IPS-18c (cell line): ENCODE data around the gene ADGRL2.
"Not testable (repeated sequence)": the region's sequence is repeated elsewhere in the genome, so short reads cannot be mapped to it uniquely, and the experiment has no call there.

Experiments
- H3K4me3 ChIP-seq: 2 replicates; pipeline ENCODE4 v1.7.0; 2013; ENCODE audit warnings: low read depth, mild to moderate bottlenecking, low read length, moderate library complexity; ENCODE audit not compliant: insufficient read depth
- H3K9me3 ChIP-seq: one replicate; pipeline ENCODE4 v1.6.1; 2013; ENCODE audit warnings: mild to moderate bottlenecking, low read length, moderate library complexity; ENCODE audit not compliant: control insufficient read depth, insufficient read depth

Gene ADGRL2

DNA sequence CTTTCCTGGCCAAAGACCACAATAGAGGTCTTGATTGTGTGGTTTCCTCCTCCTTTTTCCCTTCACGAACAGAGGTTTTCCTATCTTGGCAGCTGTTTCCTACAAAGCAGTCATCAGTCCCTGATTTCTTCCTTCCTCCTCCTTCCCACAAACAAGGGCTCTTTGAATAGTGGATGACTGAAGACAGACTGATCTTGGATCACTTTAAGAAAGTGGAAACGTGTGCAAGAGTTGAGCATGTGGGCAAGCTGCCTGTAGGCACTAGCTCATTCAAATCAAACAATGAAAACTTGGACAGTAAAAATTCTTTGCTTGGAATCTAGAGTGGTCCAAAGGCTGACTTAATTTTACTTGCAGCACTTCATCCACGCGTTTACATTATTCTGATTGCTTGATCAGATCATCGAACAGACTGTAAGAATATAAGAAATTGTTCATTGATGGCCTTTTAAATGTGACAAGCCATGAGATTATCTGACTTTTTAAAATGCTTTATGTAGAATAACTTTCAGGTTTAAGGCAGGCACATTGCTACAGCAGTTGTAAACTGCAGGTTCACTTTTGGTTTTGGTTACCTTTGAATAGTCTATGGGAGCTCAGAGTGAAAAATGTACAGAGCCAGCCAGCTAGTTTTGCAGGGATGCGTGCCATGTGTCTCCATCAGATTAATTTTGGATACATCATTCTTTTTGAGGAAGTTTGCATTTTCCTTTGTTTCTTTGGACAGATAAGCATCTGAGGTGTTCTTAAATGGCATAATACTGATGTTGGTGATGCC is 34.4 kb downstream of the ADGRL2 start:
- Histone ChIP-seq H3K9me3 (no peaks in the 10 kb centered on the region), H3K4me3 (no peak overlapping the region)

DNA sequence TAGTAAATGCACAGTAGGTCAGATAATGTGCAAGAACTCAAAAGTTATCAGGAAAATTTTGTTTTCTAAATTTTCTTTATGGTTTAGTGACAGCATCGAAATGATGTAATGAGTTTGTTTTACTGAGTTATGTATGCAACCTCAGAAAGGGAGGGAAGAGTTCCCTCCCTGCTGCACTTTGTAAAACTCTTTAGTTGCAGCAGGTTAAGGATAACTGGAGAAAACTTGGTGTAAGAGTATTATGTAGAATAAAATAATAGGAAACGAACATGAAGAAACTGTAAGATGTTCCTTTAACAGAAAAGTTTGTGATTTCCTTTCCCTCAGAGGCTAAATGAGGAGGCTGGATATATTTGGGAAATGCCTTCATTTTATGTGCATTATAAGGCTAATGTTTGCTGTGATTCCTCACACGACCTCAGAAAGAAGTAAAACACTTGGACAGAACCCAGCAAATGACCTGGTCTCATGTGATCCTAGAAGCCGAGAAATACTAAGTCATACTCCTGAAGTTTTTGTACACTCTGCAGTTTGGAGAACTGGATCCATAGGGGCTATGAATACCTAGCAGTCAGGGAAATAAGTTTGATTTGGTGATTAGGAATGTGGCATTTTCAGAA is 35.4 kb downstream of the ADGRL2 start:
- H3K9me3 ChIP-seq: no peaks in the 10 kb centered on the region
- no peak overlapping the region for H3K4me3 ChIP-seq

DNA sequence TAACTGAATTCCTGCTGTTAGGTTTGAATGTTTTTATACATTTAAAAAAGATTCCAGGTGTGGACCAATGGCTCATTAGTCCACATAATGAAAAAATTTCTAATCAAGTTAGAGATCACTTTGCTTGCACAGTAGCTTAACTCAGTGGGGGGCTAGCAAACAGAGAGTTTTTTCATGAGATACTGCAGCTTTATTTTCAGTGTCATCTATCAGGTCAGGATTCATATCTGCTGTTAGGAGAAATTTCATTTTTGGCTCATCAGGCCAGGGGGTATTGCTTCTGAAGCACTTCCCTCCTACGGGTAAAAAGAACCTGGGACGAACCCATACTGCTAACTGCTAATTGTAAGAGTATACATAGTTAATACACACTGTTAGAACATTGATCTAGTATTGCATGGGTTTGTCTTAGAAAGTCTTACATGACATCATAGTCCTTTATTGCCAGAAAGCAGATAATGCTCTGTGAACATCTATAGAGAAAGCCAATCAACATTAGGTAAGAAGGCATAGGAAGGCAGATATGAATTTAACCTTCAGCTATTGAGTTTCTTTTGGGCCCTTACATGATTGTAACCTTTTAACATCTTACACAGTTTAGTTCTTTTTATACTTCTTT is 38.0 kb downstream of the ADGRL2 start:
- no peaks in the 10 kb centered on the region for H3K9me3 ChIP-seq
- H3K4me3 ChIP-seq: no peak overlapping the region

DNA sequence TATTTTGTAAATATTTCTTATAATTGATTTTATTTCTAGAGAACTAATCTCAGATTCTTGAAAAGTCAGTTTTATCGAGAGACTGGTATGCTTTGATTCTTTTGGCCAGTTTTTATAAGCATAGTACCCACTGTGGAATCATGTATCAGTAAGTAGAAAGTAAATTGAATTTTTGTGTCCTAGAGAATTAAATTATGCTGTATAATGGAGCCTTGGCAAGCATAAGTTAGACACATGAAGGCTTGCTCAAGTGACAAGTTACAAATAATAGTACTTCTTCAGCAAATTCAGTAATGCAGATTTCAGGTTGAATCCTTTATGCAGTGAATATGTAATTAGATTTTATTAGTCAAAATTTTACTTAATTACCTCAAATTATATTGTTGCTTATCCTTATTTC is 40.1 kb downstream of the ADGRL2 start:
- Histone ChIP-seq H3K4me3 (no peak overlapping the region), H3K9me3 (no peaks in the 10 kb centered on the region)

DNA sequence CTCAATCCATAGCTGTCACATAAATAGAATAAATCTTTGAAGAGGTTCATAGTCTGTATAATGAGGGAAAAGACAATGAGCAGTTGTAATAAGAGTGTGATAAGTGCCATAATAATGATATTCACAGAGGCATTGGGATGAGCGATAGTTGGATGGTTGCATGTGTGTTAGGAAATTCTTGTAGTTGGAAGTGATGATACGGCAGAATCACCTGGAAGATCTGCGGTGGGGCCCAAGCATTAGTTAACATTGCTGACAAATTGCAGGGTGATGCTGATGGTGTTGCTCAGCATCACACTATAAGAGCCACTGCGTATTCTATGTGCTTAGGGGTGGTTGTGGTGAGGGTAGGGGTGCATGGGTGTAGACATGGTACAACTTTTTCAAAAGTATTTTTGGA is 41.1 kb downstream of the ADGRL2 start:
- H3K9me3 ChIP-seq: no peaks in the 10 kb centered on the region
- H3K4me3 ChIP-seq: no peak overlapping the region

DNA sequence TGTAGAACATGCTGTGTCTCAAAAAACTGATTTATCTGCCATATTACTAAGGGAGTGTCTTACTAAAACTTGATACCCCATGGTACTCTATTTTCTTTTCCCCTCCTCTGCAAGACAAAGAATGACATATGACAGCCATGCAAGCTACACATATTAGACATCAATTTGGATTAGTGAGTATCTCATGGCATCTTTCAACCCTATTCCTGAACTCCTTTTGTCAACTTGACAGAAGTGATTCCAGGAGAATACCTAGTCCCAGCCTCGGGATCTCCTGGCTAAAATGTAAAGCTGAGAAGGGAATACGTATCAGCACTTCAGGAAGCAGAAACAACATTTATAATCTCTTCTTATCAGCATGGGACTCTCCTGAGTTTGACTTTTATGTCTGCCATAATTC is 43.7 kb downstream of the ADGRL2 start:
- Histone ChIP-seq H3K4me3 (no peak overlapping the region), H3K9me3 (no peaks in the 10 kb centered on the region)

DNA sequence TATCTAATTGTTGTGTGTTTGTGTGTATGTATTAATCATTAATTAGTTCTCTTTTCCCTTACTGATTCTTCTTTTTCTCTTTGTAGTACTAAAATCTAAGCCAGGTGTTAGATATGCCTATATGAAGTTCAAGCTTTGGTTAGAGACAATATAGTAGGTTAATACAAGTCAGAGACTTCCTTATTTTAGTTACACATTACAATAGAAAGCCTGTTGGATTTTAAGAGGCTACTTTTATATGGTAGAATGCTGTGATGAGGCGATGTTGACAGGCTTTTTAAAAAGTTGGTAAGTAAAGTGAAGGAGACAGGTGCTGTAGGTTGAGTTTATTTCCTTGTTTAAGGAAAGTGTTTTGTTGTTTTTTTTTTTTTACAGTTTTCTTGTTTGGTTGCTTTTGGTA is 45.9 kb downstream of the ADGRL2 start:
- Histone ChIP-seq H3K9me3 (no peaks in the 10 kb centered on the region), H3K4me3 (no peak overlapping the region)

DNA sequence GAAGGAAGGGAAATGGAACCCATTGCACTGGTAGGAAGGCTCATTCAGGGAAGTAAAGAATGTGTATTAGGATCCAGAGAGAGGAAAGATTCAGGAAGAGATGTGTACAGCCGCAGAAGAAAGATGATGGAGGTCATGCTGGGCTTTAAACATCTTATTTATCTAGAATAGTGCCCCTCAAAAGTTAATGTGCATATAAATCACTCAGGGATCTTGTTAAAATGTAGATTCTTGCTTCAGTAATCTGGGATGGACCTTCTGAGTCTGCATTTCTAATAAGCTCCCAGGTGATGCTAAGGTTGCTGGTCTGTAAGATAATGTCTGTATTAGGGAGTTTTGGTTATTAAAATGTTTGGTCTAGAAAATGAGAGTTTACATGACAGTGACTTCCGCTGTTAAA is 46.3 kb downstream of the ADGRL2 start:
- Histone ChIP-seq H3K4me3 (no peak overlapping the region), H3K9me3 (no peaks in the 10 kb centered on the region)

DNA sequence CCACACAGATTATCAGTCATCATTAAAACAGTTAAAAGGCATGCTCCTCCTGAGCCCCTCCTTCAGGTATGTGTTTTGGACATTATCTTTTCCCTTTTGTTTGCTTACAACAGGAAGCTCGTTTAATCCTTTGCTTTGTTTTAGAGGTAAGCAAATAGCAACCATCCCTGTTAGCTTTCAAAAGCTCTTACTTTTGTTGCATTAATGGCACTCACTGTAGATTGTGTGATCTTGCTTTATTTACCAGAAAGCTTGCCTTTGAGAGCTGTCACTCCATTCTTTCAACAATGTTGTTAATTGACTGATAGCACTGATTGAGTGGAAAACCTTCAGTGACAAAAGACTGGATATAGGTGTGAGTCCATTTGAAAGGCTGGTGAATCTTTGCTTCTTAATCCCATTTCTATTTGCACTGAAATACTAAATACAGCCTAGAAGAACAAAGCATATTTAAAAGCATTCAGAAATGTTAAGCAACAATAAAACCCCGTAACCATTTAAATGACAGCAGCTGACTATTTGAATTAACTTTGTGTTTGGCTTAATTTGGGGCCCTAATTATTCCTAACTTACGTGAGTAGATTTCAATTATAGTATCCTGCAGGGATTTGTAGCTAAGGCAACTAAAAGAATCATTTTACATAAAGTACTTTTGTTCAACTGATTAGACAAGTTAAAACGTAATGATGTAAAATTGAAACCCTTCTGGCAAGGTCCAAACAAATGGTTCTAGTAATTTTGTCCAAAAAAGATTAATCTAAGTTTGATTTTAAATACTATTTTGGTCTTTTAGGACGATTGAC is 48.3 kb downstream of the ADGRL2 start:
- H3K9me3 ChIP-seq: no peaks in the 10 kb centered on the region
- H3K4me3 ChIP-seq: no peak overlapping the region

DNA sequence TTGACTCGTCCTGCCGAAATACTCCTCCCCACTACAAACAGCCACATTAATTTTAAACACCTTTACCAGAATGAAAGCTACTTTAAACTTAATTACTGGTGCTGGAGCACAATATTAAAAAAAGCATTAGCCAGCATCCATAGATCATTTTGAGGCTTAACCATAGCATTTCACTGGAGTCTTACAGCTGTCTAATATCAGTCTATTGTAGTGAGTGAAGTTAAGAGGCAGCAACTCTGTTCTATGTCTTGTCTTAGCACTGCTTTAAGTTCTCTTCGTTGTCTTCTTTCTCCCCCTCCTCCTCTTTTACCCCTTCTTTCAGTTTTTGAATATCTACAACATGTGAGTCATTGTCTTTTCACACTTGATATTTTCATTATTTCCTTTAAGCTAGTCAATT is 49.3 kb downstream of the ADGRL2 start:
- no peak overlapping the region for H3K4me3 ChIP-seq
- no peaks in the 10 kb centered on the region for H3K9me3 ChIP-seq

DNA sequence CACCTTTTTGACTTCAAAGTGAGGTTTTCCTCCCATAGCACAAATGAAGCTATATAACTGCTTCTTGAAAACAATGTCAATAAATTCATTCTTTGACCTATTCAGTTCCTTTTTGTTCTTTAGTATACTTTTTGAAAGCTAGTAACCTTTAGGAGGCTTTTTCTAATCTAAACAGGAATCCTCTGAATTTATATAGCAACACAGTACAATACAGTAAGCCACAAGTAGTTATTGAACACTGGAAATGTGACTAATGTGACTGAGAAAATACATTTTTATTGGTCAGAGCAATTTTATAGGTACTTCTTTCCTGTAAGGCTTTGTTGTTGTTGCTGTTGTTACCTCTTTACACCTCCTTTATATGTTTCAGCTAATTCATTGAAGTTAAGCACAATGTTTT is 49.8 kb downstream of the ADGRL2 start:
- H3K4me3 ChIP-seq: no peak overlapping the region
- no peaks in the 10 kb centered on the region for H3K9me3 ChIP-seq

DNA sequence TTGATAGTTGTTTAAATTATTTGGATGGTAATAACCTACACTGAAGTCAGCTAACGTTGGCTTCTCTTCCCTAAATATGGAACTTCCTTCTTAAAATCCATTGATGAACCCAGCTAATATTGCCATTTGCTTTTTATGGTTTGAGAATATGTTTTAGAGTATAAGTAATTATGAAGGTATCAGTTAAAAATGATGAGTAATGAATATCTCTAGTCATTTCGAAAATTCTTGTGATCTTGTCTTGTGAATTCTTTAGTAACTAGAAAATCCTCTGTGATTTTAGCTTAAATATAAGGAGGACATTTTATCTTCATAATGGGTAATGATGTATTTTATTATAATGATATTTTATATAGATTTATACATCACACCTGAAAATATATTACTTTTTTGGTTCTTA is 50.5 kb downstream of the ADGRL2 start:
- H3K9me3 ChIP-seq: no peaks in the 10 kb centered on the region

DNA sequence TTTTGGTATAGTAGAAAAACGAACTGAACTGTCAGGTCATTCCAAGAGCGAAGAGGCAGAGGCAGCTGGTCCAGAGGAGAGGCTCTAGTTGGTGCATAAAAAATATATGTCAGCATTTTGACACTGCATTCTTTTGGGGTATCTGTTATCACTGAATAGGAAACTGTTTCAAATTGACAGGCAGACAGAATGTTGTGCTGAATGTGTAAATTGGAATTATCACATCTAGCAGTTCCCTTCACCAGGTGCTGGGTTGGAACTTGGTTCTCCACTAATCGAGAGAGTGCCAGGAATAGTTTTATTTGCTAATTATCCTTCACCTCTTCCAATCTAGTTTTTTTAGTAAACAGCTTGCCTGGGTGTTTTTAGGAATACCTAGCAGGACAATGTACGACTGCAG is 52.2 kb downstream of the ADGRL2 start:
- no peaks in the 10 kb centered on the region for H3K9me3 ChIP-seq
- no peak overlapping the region for H3K4me3 ChIP-seq

More for the DNA sequence above, 50.5 kb downstream of the ADGRL2 start:
- no peak overlapping the region for H3K4me3 ChIP-seq

DNA sequence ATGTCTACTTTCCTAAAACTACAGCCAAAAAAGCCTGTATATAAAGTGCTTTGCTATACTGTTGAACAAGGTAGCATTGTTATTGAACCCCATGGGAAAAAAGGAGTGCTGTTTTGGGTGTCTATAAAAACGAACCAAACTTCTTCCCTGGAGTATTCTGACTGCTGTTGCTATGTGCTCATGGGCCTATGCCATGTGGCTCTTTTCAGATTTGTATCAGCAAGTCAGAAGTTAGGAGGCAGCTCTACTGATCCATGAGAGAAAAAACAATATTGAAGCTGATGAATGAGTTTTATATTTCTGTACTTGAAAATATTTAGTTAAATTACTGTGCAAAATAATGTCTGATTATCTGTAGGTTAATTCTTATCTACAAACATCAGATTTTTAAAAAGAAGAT is 66.5 kb downstream of the ADGRL2 start:
- Histone ChIP-seq H3K9me3 (no peaks in the 10 kb centered on the region), H3K4me3 (no peak overlapping the region)

DNA sequence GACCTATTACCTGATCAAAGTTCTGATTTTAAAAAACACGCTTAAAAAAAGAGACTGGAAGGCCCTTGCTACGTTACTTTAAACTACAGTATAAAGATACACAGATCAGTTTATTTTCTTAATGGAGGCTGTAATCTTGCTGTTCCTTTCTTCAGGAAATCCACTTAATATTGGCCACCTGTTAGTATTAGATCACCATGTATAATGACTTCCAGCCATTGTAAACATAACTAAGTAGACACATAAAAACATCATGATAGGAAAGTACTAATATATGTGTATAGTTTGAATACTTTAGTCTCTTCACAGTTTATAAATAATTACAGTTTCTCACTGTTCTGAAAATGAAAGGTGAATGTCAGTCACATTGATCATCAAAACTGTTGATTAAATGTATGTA is 68.6 kb downstream of the ADGRL2 start:
- no peaks in the 10 kb centered on the region for H3K9me3 ChIP-seq
- no peak overlapping the region for H3K4me3 ChIP-seq

DNA sequence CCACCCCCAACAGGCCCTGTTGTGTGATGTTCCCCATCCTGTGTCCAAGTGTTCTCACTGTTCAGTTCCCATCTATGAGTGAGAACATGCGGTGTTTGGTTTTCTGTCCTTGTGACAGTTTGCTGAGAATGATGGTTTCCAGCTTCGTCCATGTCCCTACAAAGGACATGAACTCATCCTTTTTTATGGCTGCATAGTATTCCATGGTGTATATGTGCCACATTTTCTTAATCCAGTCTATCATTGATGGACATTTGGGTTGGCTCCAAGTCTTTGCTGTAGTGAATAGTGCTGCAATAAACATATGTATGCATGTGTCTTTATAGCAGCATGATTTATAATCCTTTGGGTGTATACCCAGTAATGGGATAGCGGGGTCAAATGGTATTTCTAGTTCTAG is 70.4 kb downstream of the ADGRL2 start:
- H3K4me3 ChIP-seq, H3K9me3 ChIP-seq: not testable (repeated sequence)

DNA sequence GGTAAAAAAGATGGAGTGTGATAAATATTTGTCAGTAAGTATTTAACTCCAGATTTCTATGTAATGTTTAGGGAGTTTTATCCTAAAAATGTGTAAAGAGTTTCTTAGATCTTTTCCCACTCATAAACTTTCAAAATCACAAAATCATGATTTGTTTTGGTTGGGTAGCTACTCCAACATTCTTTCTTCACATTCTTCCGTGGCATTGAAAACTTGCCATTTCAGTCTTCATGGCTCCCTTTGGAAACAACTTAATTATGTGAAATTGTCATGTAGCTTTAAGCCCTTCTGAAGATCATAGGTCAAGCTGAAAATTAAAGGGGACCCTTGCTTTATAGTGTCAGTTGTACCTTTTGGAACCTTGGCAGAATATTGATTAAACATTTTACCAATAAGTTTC is 73.2 kb downstream of the ADGRL2 start:
- Histone ChIP-seq H3K4me3 (no peak overlapping the region), H3K9me3 (no peaks in the 10 kb centered on the region)

DNA sequence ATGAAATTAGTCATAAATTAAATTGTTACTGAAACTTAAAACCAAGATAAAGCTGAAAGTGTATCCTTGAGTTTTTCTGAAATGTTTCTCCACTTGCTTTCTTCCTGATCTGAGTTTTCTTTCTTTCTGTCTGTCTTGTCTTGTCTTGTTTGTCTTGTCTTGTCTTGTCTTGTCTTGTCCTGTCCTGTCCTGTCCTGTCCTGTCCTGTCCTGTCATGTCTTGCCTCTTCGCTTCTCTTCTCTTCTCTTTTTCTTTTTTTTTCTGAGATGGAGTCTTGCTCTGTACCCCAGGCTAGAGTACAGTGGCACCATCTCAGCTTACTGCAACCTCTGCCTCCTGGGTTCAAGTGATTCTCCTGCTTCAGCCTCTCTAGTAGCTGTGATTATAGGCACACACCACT is 73.7 kb downstream of the ADGRL2 start:
- Histone ChIP-seq H3K9me3 (no peaks in the 10 kb centered on the region), H3K4me3 (no peak overlapping the region)
